Gastroesophageal sphincter (tissue), 4 donors: Measurements from ENCODE around the gene NXNL2. TPM values are rescaled to one million over a fixed set of nuclear protein-coding genes. Genes with fewer than 3 reads are reported as not detected.

ENCODE experiments used
- ATAC-seq: fragments of 150-250 bp; one replicate; pipeline ENCODE4 v1.9.1; 2016; ENCODE audit warnings: mild to moderate bottlenecking, moderate library complexity
- H3K27ac ChIP-seq, 4 donors: fragments of 200-600 bp; sonication (generic) in 3 of 4; 1 replicate in 3 of 4; 2 replicates in 1 of 4; pipeline ENCODE4 v1.5.1; 2016 to 2019
- H3K27me3 ChIP-seq: fragments of 200-600 bp; sonication (generic); one replicate; pipeline ENCODE4 v1.5.1; 2019
- H3K36me3 ChIP-seq, 2 donors: fragments of 200-600 bp; sonication (generic); one replicate each; pipeline ENCODE4 v1.5.1; 2019; ENCODE audit warnings: control low read depth in 1 of 2
- H3K4me1 ChIP-seq, 3 donors: fragments of 200-600 bp; sonication (generic); 1 replicate in 2 of 3; 2 replicates in 1 of 3; pipeline ENCODE4 v1.5.1; 2016 to 2019; ENCODE audit warnings: control low read depth in 2 of 3
- H3K4me3 ChIP-seq, 2 donors: fragments of 200-600 bp; sonication (generic); one replicate each; pipeline ENCODE4 v1.5.1; 2019; ENCODE audit warnings: mild to moderate bottlenecking in 1 of 2, moderate library complexity in 1 of 2
- H3K9me3 ChIP-seq, 3 donors: fragments of 200-600 bp; sonication (generic); one replicate each; pipeline ENCODE4 v1.5.1; 2017 to 2019; ENCODE audit warnings: control low read depth in 2 of 3
- CTCF ChIP-seq, 4 experiments: fragments of 200-600 bp in 2 of 4; fragments of 450-650 bp in 2 of 4; sonication (generic) in 1 of 4; IDR thresholded peaks; one replicate each; pipeline ENCODE4 v1.5.1; 2017 to 2019; ENCODE audit warnings: antibody characterized with exemption in 4 of 4, mild to moderate bottlenecking in 2 of 4, moderate library complexity in 2 of 4
- EP300 ChIP-seq: sonication (generic); formaldehyde crosslinking; IDR thresholded peaks from one replicate; pipeline ENCODE4 v1.6.1; 2017; ENCODE audit warnings: antibody characterized with exemption, mild to moderate bottlenecking
- POLR2A ChIP-seq, 2 donors: fragments of 450-650 bp; IDR thresholded peaks; one replicate each; pipeline ENCODE4 v1.6.1; 2017; ENCODE audit warnings: antibody characterized with exemption in 2 of 2, mild to moderate bottlenecking in 2 of 2, moderate library complexity in 1 of 2
- POLR2AphosphoS5 ChIP-seq: sonication (generic); formaldehyde crosslinking; IDR thresholded peaks from one replicate; pipeline ENCODE4 v1.6.1; 2017; ENCODE audit warnings: antibody characterized with exemption
- WGBS, 2 donors: methylation state at CpG; one replicate each; pipeline ENCODE4 v1.1.5; 2018; ENCODE audit warnings: low coverage in 1 of 2; 5-methylcytosine and 5-hydroxymethylcytosine counted together
- total RNA-seq, 4 donors: library from RNA; depleted of rRNA; stranded (reverse); fragments of >200 nt; gene quantifications; one replicate each; pipeline ENCODE4 v1.1.0, GENCODE V29; 2016

Gene NXNL2
- 1 to 10 TPM in 2 of 4 donors, under 1 TPM in 1, not detected in 1; 0.62 to 3.1 (median 1.2) TPM for total RNA-seq

- Histone ChIP-seq H3K9me3 (no peaks in the 10 kb centered on the region), H3K4me3 (peak within 1 kb of the TSS; percentile 23 to 69), H3K27ac (peak within 1 kb of the TSS; percentile 0 to 89 (median 82)), H3K27me3 (peaks cover 14% of the 10 kb centered on the region), H3K4me1 (peaks cover 0 to 57% (median 16%) of the 10 kb centered on the region in 3 donors), H3K36me3 (no peaks in the 10 kb centered on the region)
- no peak for TF ChIP-seq POLR2AphosphoS5
- no peak for TF ChIP-seq EP300
- TF ChIP-seq CTCF (IDR thresholded peaks at IDR 0.05): no peak
- no peak for TF ChIP-seq POLR2A (IDR thresholded peaks at IDR 0.05)
- 0 to 1% methylated on average over 16 to 21 of the region's 62 CpGs for WGBS, 2 donors
- ATAC-seq: peak; percentile 80
Observed at GRCh38 chr9:88534456-88535225, at the start of gene NXNL2. NXNL2 (plus strand) TSS chr9:88535178; CDS start chr9:88535435, 257 bp downstream.

- H3K9me3 ChIP-seq: no peaks in the 10 kb centered on the region
- H3K4me1 ChIP-seq: no peaks in the 10 kb centered on the region
- H3K27me3 ChIP-seq: no peaks in the 10 kb centered on the region
- H3K4me3 ChIP-seq: no peak overlapping the region
- ATAC-seq: no peak
- no peak overlapping the region for H3K27ac ChIP-seq
- peaks cover 0 to 23% of the 10 kb centered on the region in 2 donors for H3K36me3 ChIP-seq
- WGBS, 2 donors: no CpG with 5 or more reads among the region's 4 CpGs
- TF ChIP-seq EP300 (no peak), POLR2AphosphoS5 (no peak), POLR2A (IDR thresholded peaks at IDR 0.05) (no peak), CTCF (IDR thresholded peaks at IDR 0.05) (no peak)
Observed at GRCh38 chr9:88488166-88488565, 46.8 kb upstream of the NXNL2 start.

GRCh38 chr9:88494983-88495721, 39.8 kb upstream of the NXNL2 start:
- H3K4me3 ChIP-seq: no peak overlapping the region
- no peaks in the 10 kb centered on the region for H3K36me3 ChIP-seq
- no peaks in the 10 kb centered on the region for H3K27me3 ChIP-seq
- H3K9me3 ChIP-seq: no peaks in the 10 kb centered on the region
- TF ChIP-seq EP300 (no peak), CTCF (IDR thresholded peaks at IDR 0.05) (no peak), POLR2AphosphoS5 (no peak), POLR2A (IDR thresholded peaks at IDR 0.05) (no peak)
- no peaks in the 10 kb centered on the region for H3K4me1 ChIP-seq
- WGBS, 2 donors: 82% methylated on average over 13 of the region's 17 CpGs; no CpG with 5 or more reads in 1 of the 2 donors
- ATAC-seq: no peak
- no peak overlapping the region for H3K27ac ChIP-seq

- H3K27me3 ChIP-seq: no peaks in the 10 kb centered on the region
- H3K27ac ChIP-seq: no peak overlapping the region
- H3K4me1 ChIP-seq: no peaks in the 10 kb centered on the region
- no peaks in the 10 kb centered on the region for H3K36me3 ChIP-seq
- WGBS, 2 donors: 83 to 100% methylated on average over 1 to 2 of the region's 2 CpGs
- no peaks in the 10 kb centered on the region for H3K9me3 ChIP-seq
- no peak for ATAC-seq
- H3K4me3 ChIP-seq: no peak overlapping the region
- TF ChIP-seq CTCF (IDR thresholded peaks at IDR 0.05) (no peak), POLR2AphosphoS5 (no peak), EP300 (no peak), POLR2A (IDR thresholded peaks at IDR 0.05) (no peak)
Observed at GRCh38 chr9:88497224-88497623, 37.8 kb upstream of the NXNL2 start.
